NCI-H1092 (cell line): ENCODE results near the gene CEACAM19.
"Not testable (repeated sequence)": the region's sequence is repeated elsewhere in the genome, so short reads cannot be mapped to it uniquely, and the experiment has no call there.

Source experiments
- DNase-seq: peaks from one replicate; lab custom pipeline; 2025; lab: John Stamatoyannopoulos, UW

Gene CEACAM19

DNA sequence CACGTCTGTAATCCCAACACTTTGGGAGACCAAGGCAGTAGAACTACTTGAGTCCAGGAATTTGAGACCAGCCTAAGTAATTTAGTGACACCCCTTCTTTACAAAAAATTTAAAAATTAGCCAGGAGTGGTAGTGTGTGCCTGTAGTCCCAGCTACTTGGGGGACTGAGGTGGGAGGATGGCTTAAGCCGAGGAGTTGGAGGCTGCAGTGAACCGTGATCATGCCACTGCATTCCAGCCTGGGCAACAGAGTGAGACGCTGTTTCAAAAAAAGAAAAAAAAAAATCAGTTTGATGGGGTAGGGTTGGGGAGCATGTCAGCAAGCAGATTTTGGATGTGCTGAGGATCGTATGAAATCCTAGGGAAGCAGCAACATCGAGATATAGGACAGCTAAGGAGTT lies 4.2 kb downstream of the CEACAM19 start:
- DNase-seq = no peak

DNA sequence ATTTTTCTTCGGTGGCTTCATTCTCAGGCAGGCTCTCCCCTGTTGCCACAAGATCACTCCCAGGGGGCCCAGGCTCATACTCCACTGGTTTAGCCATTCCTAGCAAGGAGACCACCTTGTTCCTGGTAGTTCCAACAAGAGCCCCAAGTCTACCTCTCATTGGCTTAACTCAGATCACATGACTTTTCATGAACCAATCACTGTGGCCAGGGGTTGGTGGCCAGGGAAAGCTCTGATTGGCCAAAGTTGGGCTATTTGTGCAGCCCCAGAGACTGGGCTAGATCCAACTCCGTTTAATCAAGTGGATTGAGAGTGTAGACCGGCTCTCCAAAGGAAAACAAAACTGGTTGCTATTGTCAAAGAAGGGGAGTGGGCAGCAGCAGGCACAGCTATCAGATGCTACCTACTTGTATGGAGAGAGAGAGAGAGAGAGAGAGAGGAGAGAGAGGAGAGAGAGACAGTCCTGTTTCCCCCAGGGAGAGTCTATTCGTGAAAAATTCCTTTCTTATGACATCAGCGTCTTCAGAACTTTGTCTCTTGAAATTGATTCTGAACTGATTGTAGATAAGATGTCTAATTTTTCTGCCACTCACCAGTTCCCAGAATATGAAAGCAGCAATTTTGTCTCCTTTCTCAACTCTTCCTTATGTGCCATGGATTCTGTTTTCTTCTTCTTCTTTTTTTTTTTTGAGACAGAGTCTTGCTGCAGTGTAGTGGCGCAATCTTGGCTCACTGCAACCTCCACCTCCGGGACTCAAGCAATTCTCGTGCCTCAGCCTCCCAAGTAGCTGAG lies 5.9 kb downstream of the CEACAM19 start:
- DNase-seq = no peak

DNA sequence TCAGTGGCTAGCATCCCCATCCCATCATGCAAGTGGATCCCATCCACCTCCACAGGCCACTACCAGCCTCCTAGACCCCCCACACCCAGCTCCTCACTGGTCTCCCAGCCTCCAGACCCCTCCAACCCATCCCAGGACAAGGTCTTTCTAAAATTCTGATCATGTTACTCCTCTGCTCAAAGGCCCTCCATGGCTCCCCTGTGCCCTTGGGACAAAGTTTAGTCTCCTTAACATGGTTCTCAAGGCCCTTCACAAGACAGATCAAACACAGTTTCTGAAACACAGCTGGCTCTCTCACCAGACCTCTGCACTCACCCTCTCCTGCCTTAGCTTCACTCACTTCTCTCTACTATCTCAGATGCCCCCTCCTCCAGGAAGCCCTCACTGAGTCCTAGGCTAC lies 9.3 kb downstream of the CEACAM19 start:
- no peak for DNase-seq

DNA sequence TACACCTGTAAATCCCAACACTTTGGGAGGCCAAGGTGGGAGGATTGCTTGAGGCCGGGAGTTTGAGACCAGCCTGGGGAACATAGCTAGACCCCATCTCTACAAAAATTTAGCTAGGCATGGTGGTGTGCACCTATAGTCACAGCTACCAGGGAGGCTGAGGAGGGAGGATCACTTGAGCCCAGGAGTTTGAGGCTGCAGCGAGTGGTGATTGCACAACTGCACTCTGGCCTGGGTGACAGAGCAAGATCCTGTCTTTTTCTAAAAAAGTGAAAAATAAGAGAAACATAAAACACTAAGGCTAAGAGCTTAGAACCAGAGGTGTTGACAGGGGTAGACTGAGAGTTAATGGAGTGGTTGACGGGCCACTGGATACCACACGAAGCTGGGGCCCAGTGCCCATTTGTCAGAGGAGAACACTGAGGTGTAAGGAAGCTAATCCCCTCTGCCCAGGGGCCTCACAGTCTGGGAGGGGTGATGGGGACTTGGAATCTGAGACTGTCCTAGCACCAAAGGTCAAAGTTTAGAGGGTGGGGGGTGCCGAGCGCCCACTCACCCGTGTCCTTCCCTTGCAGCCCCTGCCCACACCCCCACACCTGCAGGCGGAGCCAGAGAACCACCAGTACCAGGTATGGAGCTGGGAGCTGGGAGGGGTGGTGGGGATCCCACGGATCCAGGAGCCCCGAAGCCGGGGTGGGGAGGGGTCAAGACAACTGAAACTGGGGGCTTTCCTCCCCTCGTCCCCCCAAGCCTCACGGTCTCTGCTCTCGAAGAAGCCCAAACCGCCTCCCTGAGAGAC lies 10.9 kb downstream of the CEACAM19 start:
- no peak for DNase-seq

DNA sequence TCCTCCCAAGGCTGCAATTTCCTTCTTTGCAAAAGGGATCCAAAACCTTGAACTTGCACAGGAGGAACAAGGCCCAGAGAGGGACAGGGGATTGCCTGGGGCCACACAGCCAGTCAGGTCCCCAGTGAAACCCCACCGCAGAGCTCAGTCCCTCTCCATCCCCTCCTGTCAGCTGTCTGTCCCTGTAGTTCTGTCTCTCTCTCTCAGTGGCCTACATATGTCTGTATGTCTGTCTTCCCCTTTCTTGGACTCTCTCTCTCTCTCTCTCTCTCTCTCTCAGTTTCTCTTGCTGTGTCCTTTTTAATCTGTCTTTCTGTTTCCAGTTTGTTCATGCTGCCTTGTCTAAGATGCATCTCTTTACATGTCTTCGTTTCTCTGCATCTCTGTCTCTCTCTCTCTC lies 11.5 kb downstream of the CEACAM19 start:
- DNase-seq = no peak

DNA sequence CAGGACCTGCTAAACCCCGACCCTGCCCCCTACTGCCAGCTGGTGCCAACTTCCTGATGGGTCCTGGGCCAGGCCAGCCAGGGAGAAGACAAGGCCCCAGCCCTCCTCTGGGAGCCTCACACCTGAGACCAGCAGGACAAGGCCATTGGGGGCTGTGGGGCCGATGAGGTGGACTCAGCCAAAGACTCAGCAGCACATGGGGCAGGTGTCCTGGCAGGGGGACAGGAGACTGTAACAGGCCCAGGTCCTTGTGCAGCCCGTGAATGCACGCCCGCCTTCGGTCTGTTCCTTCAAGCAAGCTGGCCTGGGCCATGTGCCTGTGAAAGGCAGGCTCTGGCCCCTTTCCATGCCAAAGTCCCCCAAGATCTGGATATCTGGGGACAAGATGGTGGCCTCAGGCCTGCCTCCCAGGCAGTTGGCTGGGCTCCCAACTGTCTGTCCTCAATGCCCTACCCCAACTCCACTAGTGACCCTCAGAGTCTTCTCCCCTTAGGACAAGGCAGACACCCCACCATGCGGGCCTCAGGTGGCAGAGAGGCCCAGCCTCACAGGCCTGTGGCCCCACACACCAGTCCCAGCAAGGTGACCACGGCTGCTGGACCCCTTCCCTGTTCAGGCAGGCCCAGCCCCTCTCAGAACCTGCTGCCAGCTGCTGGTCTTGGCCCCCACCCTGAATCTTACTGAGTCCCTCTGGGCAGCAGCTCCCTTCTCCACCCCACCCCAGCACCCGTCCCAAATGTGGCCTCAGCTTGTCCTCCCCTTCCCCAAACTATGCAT lies 12.3 kb downstream of the CEACAM19 start:
- no peak for DNase-seq

DNA sequence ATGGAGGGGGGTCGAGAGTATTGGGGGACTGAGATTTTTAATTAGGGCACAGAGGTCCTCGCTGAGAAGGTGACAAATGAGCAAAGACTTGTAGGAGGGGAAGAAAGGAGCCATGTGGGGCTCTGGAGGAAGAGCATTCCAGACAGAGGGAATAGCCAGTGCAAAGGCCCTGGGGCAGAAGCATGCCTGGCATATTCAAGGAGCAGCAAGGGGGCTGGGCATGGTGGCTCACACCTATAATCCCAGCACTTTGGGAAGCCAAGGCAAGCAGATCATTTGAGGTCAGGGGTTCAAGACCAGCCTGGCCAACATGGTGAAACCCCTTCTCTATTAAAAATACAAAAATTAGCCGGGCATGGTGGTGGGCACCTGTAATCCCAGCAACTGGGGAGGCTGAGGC lies 13.1 kb downstream of the CEACAM19 start:
- DNase-seq = not testable (repeated sequence)

DNA sequence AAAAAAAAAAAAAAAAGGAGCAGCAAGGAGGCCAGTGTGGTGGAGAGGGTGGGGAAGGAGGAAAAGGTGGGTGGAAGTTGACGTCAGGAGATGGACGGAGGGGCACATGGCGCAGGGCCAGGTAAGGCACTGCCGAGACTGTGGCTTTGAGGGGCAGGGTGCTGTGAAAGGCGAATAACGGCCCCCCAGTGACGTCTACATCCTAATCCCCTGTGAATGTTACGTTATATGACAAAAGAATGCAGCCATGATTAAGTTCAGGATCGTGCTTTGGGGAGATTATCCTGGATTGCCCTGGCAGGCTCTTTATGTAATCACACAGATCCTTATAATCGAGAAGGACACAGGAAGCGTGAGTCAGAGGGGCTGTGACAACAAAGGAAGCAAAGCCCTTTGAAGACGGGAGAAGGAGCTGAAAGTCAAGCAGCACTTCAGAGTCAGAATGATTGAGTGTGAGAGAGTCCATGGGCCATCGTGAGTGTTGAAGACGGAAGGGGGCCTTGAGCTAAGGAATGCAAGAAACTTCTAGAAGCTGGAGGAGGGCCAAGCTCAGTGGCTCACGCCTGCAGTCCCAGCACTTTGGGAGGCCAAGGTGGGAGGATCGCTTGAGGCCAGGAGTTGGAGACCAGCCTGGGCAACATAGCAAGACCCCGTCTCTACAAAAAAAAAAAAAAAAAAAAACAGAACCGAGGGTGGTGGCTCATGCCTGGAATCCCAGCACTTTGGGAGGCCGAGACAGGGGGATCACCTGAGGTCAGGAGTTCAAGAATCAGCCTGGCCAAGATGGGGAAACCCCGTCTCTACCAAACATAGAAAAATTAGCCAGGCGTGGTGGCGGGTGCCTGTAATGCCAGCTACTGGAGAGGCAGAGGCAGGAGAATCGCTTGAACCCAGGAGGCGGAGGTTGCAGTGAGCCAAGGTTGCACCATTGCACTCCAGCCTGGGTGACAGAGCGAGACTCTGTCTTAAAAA lies 13.9 kb downstream of the CEACAM19 start:
- no peak for DNase-seq

DNA sequence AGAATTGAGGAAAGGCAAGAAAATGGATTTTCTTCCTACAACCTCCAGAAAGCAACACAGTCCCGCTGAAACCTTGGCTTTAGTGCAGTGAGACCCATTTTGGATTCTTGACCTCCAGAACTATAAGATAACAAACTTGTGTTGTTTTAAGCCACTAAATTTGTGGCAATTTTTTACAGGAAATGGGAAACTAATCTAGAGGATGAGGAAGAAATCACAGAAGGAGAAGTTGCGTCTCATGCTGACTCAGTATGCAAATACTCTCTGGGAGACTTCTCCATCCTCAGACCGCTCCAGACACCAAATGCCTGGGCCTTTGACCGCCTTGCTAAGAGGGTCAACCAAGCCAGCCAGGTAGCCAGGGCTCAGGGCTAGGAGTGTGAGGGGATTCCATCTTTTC lies 14.6 kb downstream of the CEACAM19 start:
- DNase-seq = no peak

DNA sequence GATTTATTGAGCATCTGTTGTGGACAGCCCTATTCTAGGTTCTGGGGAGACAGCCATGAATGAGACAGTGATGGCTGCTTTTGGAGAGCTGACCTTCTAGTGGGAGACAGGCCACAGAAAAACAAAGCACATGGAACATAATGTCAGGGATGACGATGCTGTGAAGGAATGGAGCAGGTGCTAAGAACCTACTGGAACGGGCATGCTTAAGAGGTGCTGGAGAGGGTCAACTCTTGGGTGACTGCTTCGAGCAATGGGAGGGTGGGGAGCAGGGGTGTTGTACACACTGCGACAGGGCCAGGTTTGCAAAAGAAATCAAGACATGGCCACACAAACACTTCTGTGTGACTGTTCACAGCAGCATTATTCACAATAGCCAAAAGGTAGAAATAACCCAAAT lies 15.6 kb downstream of the CEACAM19 start:
- no peak for DNase-seq

DNA sequence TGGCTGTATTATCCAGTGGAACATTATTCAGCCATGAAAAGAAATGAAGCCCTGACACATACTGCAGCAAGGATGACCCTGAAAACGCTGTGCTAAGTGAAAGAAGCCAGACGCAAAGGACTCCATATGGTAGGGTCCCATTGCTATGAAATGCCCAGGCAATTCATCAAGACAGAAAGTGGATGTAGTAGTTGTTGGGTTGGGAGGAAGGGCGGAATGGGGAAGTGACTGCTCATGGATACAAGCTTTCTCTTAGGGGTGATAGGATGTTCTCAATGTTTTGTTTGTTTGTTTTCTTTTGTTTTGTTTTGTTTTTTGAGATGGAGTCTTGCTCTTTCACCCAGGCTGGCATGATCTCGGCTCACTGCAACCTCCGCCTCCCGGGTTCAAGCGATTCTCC lies 16.6 kb downstream of the CEACAM19 start:
- DNase-seq = no peak

DNA sequence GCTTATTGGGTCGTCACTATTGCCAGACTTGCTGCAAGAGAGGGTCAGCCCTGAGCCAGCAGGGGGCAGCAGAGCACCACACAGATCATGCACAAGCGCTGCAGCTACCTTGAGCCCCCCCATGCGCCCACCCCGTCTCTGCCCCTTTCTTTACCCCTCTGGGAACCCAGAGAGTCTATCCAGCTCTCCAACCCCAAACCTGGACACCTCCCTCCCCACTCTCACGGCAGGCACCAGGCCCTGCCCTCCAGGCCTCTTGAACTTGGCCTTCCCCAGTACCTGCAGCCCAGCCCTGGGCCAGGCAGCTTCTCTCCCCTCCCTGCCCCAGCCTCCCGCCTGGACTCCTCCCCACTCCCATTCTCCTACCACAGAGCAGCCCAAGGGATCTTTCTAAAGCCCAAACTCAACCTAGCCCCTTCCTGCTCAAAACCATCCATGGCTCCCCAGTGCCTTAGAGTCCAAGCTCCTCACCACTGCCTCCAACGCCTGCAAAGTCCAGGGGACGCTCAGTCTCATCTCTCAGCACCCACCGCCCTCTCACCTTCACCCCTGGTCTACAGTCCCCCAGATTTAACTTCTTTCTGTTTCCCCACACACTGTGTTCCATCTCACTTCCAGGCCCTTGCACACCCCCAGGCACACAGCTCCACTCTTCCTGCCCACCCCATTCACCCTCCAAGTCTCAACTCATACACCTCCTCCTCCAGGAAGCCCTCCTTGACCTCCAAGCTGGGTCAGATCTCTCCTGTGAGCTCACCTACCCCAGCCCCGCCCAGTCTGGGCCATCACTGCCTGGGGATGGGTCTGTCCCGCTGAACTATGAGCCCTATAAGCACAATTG lies 18.2 kb downstream of the CEACAM19 start:
- peak; percentile 16 for DNase-seq

DNA sequence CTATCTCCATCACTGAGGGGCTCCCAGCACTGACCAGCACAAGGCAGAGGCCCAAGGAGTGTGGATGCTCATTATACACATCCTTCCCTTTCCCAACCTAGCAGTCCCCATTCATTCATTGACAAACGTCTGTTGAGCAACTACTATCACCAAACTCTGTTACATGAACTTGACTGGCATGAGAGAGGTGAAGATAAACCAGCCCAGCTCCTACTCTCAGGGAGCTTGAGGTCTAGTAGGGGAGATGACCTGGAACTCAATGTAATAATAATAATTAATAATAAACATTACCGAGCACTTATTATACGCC lies 18.8 kb downstream of the CEACAM19 start:
- DNase-seq = no peak

DNA sequence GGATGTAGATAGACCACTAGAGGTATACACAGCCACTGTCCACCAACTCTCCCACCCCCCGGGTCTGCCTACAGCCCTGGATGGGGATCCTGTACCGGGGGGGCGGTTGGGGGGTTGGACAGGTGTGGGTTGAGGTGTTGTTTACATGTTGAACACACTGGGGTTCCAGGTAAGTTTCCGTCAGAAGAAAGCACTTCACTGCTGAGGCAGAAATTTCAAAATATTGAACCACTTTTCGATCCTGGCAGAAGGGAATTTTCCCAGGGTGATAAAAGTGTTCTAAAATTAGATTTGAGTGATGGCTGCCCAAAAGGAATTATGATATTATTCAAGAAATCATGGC lies 21.1 kb downstream of the CEACAM19 start:
- DNase-seq = no peak

DNA sequence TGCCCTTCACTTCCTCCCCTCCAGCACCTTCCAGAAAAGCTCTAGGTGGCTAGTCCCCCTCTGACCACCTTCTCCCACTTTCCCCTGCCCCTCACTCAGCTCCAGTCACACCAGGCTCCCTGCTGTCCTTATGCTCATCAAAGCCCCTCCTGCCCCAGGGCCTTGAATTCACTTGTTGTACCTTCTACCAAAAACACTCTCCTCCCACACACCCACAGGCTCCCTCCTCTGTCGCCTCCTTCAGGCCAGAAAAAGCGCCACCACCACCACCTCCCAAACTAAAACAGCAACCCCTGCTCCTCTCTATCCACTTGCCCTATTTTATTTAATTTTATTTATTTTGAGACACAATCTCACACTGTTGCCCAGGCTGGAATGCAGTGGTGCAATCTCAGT lies 22.9 kb downstream of the CEACAM19 start:
- DNase-seq = no peak

DNA sequence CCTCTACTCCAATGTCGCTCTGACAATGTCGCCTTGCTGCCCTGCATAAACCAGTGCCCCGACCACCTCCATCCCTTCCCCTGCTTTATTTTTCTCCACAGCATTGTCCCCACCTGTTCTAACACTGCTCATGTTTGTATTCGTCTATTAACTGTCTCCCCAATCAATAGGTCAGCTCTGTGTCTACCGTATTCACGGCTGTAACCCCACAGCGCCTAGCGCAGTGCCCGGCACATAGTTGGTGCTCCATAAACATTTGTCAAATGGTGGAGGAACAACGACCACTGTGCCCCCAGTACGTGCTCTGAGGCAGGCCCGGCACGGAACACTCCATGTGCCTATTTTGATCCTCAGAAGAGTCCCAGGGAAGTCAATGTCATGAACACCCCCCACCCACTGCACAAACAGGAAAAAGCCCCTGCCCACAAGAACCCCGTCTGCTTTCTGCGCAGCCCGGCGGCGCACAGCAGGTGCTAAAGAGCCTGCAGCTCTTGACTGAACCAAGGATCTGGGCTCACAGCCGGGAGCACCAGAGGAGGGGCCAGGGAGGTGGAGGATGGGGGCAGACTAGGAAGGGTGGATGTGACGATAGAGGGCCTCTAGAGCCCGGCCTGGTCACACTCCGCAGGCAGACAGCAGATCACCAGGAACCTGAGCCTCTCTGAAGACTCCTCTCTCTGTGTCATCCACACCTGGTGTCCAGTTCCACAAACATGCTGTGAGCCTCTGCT lies 25.8 kb downstream of the CEACAM19 start:
- DNase-seq = peak; percentile 40

DNA sequence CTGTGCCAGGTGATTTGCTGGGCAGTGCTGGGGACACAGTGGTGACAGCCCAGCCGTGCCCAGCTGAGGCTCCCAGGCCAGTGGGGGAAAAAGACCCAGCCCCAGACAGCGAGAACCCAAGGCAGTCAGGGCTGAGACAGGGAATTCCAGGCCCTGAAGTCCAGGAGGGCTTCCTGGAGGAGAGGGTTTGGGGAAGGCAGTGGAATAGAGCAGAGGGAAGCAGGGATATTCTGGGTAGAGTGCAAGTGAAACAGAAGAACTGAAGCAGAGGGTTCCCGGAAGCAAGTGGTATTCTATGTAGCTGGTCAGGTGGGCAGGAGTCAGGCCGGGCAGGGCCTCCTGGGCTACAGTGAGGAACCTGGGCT lies 26.4 kb downstream of the CEACAM19 start:
- no peak for DNase-seq

DNA sequence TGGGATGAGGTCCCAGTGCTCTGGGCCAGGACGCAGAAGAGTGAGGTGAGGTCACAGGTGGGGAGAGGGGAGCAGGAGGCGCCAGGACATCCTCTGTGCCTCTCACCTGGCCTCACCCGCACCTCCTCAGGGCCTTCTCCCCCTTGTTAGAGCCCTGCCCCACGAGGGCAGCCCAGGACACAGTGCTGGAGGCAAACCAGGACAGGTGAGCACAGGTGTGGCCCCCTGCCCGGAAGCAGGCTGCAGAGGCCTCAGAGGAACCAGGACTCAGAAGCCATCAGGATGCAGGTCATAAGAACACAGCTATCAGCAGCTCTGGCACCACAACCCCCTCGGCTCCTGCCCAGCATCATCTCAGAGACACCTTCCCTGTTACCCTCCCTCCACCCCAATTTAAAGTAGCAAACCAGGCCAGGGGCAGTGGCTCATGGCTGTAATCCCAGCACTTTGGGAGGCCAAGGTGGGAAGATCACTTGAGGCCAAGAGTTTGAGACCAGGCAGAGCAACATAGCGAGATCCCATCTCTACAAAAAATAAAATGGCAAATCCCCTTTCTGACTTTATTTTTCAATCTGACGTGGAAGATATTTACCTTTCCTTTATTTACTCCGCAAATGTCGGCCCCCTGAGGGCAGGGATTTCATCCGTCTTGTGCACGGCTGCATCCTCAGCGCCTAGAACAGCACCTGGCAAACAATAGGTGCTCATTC lies 27.4 kb downstream of the CEACAM19 start, which contains the start of gene CEACAM16:
Gene CEACAM16 (plus strand): TSS at position 660 of the 710 bp plus-strand sequence. CDS start 2,306 bp downstream, outside the sequence.
- DNase-seq = no peak

DNA sequence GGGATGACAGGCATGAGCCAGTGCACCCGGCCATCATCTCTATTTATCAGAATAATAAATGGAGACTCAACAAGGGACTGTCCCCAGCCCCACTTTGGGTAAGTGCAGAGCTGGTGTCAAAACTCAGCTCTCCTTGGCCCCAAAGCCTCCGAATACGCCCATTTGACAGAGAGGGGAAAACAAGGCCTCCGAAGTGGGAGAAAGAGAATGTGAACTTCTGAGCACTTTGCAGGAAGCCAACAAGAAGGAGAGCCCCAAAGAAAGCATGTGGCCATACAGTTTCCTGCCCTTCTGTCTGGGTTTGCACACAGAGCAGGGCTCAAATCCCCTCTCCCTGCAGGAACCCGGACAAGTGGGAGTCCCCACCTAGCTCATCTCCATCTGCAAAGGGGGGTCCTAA lies 29.3 kb downstream of the CEACAM19 start:
- DNase-seq = no peak
